Vagina (tissue), 2 donors: ENCODE measurements around the gene ZKSCAN4. TPM values are rescaled to one million over a fixed set of nuclear protein-coding genes. Genes with fewer than 3 reads are reported as not detected.
A peak's percentile ranks its signal among the peaks of the same experiment; 100 is the strongest.

Source experiments
- DNase-seq, 2 donors: peaks; one replicate each; pipeline ENCODE4 v3.0.0-alpha.2; 2017; ENCODE audit errors: extremely low spot score in 2 of 2
- H3K27ac ChIP-seq: fragments of 200-600 bp; sonication (generic); one replicate; pipeline ENCODE4 v1.5.1; 2019
- H3K27me3 ChIP-seq: fragments of 200-600 bp; sonication (generic); one replicate; pipeline ENCODE4 v1.5.1; 2019
- H3K36me3 ChIP-seq, 2 donors: fragments of 200-600 bp; sonication (generic); one replicate each; pipeline ENCODE4 v1.5.1; 2017 to 2019
- H3K4me1 ChIP-seq: fragments of 200-600 bp; sonication (generic); one replicate; pipeline ENCODE4 v1.5.1; 2019
- H3K4me3 ChIP-seq, 2 donors: fragments of 200-600 bp; sonication (generic); 1 replicate in 1 of 2; 2 replicates in 1 of 2; pipeline ENCODE4 v1.5.1; 2016 to 2019
- H3K9me3 ChIP-seq: fragments of 200-600 bp; sonication (generic); one replicate; pipeline ENCODE4 v1.5.1; 2019
- POLR2A ChIP-seq, 2 donors: fragments of 450-650 bp; IDR thresholded peaks; one replicate each; pipeline ENCODE4 v1.6.1; 2017; ENCODE audit warnings: antibody characterized with exemption in 2 of 2, mild to moderate bottlenecking in 2 of 2, moderate library complexity in 2 of 2
- POLR2AphosphoS5 ChIP-seq, 2 donors: sonication (generic); formaldehyde crosslinking; IDR thresholded peaks; one replicate each; pipeline ENCODE4 v1.9.0; 2017; ENCODE audit warnings: antibody characterized with exemption in 2 of 2, mild to moderate bottlenecking in 2 of 2, low read depth in 1 of 2; ENCODE audit not compliant: insufficient read depth in 1 of 2
- intact Hi-C: fragments of 100-400 bp; cut with DNase I; formaldehyde crosslinking; loops from one replicate; pipeline ENCODE4 v1.15.1; 2023
- total RNA-seq: library from RNA; depleted of rRNA; stranded (reverse); fragments of >200 nt; gene quantifications from one replicate; pipeline ENCODE4 v1.2.3, GENCODE V29; 2016
- TF ChIP-seq, protein P1 (sequence below), 3 experiments: fragments of 450-650 bp in 2 of 3; fragments of 200-600 bp in 1 of 3; sonication (generic) in 1 of 3; IDR thresholded peaks; one replicate each; pipeline ENCODE4 v1.5.1; 2017 to 2019; ENCODE audit warnings: antibody characterized with exemption in 3 of 3, mild to moderate bottlenecking in 2 of 3, moderate library complexity in 2 of 3

ZKSCAN4 gene
- total RNA-seq, 1 donor from 2014 or later, result 5.9 TPM

DNA sequence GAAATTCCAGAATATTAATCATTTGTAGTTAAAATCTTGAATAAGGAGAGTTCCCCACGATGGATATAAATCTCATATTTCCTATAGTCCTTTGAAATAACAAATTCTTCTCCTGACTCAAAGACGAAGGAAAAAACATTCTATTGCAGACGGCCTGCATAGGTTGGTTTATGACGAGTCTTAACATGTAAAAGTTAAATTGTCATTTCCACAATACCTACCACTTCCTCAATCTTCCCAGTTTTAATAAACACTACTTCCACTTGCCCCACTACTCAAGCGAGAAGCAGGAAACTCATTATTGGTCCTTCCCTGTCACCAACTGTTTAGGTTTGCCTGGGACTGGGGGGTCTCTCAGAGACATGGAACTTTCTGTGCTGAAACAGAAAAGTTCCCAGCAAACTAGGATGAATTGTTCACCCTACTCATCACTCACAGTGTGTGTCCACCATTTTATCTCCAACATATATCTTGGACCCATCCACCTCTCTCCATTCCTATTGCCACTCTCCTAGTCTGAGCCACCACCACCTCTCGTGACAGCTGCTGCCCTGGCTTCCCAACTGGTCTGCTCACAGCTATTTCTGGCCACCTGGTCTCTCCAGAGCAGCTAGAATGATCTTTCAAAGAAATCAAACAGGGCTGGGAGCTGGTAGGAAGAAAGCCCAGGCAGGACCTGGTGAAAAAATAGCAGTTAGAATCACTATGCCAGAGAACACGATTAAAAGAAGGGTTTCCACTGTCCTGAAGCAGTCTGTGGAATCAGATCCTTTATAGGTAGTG is 42.1 kb downstream of the ZKSCAN4 start:
- TF ChIP-seq POLR2A (IDR thresholded peaks at IDR 0.05) (no peak), POLR2AphosphoS5 (IDR thresholded peaks at IDR 0.05; ENCODE audit: insufficient read depth in 1 of 2, low read depth in 1 of 2) (no peak)
- TF ChIP-seq, protein P1, sequence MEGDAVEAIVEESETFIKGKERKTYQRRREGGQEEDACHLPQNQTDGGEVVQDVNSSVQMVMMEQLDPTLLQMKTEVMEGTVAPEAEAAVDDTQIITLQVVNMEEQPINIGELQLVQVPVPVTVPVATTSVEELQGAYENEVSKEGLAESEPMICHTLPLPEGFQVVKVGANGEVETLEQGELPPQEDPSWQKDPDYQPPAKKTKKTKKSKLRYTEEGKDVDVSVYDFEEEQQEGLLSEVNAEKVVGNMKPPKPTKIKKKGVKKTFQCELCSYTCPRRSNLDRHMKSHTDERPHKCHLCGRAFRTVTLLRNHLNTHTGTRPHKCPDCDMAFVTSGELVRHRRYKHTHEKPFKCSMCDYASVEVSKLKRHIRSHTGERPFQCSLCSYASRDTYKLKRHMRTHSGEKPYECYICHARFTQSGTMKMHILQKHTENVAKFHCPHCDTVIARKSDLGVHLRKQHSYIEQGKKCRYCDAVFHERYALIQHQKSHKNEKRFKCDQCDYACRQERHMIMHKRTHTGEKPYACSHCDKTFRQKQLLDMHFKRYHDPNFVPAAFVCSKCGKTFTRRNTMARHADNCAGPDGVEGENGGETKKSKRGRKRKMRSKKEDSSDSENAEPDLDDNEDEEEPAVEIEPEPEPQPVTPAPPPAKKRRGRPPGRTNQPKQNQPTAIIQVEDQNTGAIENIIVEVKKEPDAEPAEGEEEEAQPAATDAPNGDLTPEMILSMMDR (IDR thresholded peaks at IDR 0.05), result no peak
- Histone ChIP-seq H3K27ac (no peak overlapping the region), H3K36me3 (no peaks in the 10 kb centered on the region), H3K9me3 (no peaks in the 10 kb centered on the region), H3K27me3 (no peaks in the 10 kb centered on the region), H3K4me1 (peaks cover 15% of the 10 kb centered on the region), H3K4me3 (no peak overlapping the region)
- no peak for DNase-seq
- intact Hi-C loops, result no loop called here

DNA sequence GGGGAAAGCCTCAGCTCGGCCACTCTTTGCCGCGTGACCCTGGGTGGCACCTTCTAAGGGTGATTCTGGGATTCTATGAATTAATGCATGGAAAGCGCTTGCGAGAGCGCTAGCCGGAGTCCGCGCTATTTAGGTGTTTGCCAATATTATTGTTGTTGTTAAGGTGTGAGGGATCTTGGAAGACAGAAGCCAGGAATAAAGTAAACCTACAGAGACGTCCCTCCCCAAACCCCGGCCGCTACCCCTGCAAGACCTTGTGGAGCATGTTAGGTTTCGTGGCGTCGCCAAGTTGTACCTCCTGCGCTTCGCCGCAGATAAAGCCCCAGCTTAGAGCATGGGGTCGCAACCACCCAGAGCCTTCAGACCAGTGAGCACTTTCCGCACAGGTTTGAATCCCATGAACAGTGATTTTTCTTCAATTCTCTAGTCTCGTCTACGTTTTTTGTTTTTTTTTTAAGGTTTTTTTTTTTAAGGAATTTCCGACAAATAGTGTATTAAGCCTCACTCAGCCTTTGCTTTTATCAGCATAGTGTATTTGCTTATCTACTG is 43.9 kb downstream of the ZKSCAN4 start:
- TF ChIP-seq, protein P1 (IDR thresholded peaks at IDR 0.05), result no peak
- TF ChIP-seq POLR2AphosphoS5 (IDR thresholded peaks at IDR 0.05; ENCODE audit: insufficient read depth in 1 of 2, low read depth in 1 of 2) (no peak), POLR2A (IDR thresholded peaks at IDR 0.05) (no peak)
- peaks cover 15% of the 10 kb centered on the region for H3K4me1 ChIP-seq
- no peak overlapping the region for H3K27ac ChIP-seq
- peak overlapping the region in 1 of 2 donors; percentile 10 for H3K4me3 ChIP-seq
- no peaks in the 10 kb centered on the region for H3K36me3 ChIP-seq
- no peak for DNase-seq
- no peaks in the 10 kb centered on the region for H3K27me3 ChIP-seq
- H3K9me3 ChIP-seq, result no peaks in the 10 kb centered on the region
- intact Hi-C loops, result no loop called here

DNA sequence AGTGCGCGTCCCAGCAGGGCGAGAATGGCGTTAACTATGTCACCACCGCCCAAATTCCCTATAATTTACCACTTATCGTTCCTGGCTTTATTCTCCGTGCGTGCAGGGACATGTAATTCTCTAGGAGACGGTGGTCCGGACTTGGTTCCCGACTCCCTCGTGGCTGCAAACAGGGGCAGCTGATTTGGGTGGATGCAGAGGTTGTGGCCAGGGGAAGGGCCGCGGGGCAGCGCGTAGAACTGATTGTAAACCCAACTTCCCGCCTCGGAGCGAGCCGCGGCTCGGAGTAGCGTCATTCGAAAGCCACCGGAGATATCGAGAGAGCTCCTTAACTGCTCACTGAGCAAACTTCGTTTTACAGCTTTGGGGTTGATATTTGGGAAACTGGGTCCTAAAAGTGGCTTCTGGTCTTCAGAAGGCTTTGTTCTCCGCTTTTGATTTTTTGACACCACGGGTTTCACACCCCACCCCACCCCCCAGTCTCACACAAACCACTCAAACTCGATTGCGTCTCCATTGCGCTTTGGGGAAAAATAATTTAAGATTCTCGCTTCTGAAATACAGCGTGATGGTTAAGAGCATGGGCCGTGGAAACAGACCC is 44.5 kb downstream of the ZKSCAN4 start:
- no peaks in the 10 kb centered on the region for H3K27me3 ChIP-seq
- H3K4me1 ChIP-seq, result peaks cover 15% of the 10 kb centered on the region
- H3K9me3 ChIP-seq, result no peaks in the 10 kb centered on the region
- H3K36me3 ChIP-seq, result no peaks in the 10 kb centered on the region
- no peak for DNase-seq
- H3K27ac ChIP-seq, result no peak overlapping the region
- H3K4me3 ChIP-seq, result peak overlapping the region; percentile 10 to 25
- intact Hi-C loops, result no loop called here
- TF ChIP-seq, protein P1 (IDR thresholded peaks at IDR 0.05), result no peak
- TF ChIP-seq POLR2AphosphoS5 (IDR thresholded peaks at IDR 0.05; ENCODE audit: insufficient read depth in 1 of 2, low read depth in 1 of 2), result no peak
- no peak for TF ChIP-seq POLR2A (IDR thresholded peaks at IDR 0.05)

DNA sequence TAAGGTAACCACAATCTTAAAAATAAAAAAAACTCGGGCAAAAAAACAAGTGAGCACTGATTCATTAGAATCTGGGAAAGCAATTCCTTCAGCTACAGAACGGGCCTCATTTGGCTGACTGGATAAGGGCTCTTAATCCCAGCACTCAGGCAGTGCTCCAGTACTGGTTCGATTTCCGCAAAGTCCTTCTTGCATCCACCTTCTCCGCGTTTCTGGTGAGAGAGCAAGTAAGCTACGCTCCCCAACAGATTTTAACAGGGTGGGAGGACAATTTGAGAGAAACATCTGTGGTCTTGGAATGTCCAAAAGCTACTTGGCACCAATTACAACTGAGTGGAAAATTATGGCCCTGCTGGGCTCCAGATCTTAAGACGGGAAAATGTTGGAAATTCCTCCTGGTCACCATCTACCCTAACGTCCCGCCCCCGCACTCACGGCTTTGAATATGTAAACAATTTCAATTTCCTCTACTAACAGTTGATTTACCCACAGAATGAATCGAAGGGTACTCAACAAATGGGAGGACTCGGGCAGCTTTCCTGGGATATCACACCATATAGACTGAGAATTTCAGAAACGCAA is 45.0 kb downstream of the ZKSCAN4 start:
- DNase-seq, result no peak
- Histone ChIP-seq H3K27me3 (no peaks in the 10 kb centered on the region), H3K4me1 (peaks cover 15% of the 10 kb centered on the region), H3K4me3 (peak overlapping the region; percentile 10 to 25), H3K9me3 (no peaks in the 10 kb centered on the region), H3K27ac (no peak overlapping the region), H3K36me3 (no peaks in the 10 kb centered on the region)
- intact Hi-C loops, result no loop called here
- TF ChIP-seq POLR2AphosphoS5 (IDR thresholded peaks at IDR 0.05; ENCODE audit: insufficient read depth in 1 of 2, low read depth in 1 of 2) (no peak), POLR2A (IDR thresholded peaks at IDR 0.05) (no peak)
- TF ChIP-seq, protein P1 (IDR thresholded peaks at IDR 0.05), result no peak
